NT2/D1 (cell line): ENCODE data around the gene GCHFR.

ENCODE experiments used
- YY1 ChIP-seq: IDR thresholded peaks from 2 replicates; pipeline ENCODE4 v1.6.1; 2011; ENCODE audit not compliant: insufficient read length, insufficient read depth
- ZNF274 ChIP-seq: IDR thresholded peaks from 2 replicates; pipeline ENCODE4 v1.6.1; 2011; ENCODE audit warnings: mild to moderate bottlenecking, low read depth, low read length

- TF ChIP-seq YY1 = no peak
- no peak for TF ChIP-seq ZNF274
Measured at GRCh38 chr15:40790718-40791117, 26.9 kb downstream of the GCHFR start.
